Gastroesophageal sphincter (tissue), 3 donors: ENCODE data around the gene USP4.

Source experiments
- CTCF ChIP-seq, 4 experiments: fragments of 200-600 bp in 2 of 4; fragments of 450-650 bp in 2 of 4; sonication (generic) in 1 of 4; IDR thresholded peaks; one replicate each; pipeline ENCODE4 v1.5.1; 2017 to 2019; ENCODE audit warnings: antibody characterized with exemption in 4 of 4, mild to moderate bottlenecking in 2 of 4, moderate library complexity in 2 of 4
- POLR2A ChIP-seq, 2 donors: fragments of 450-650 bp; IDR thresholded peaks; one replicate each; pipeline ENCODE4 v1.6.1; 2017; ENCODE audit warnings: antibody characterized with exemption in 2 of 2, mild to moderate bottlenecking in 2 of 2, moderate library complexity in 1 of 2
- POLR2AphosphoS5 ChIP-seq: sonication (generic); formaldehyde crosslinking; IDR thresholded peaks from one replicate; pipeline ENCODE4 v1.6.1; 2017; ENCODE audit warnings: antibody characterized with exemption

DNA sequence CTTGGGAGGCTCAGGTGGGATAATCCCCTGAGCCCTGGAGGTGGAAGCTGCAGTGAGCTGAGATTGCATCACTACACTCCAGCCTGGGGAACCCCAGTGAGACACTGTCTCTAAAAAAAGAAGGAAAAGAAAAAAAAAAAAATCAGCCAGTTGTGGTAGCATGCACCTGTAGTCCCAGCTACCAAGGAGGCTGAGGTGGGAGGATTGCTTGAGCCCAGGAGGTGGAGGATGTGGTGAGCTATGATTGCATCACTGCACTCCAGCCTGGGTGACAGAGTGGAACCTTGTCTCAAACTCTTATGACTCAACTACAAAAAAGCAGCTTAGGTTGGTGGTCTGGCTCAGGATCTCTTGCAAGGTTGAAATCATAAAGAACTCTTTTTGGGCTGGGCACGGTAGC, 37.6 kb upstream of the USP4 start:
- TF ChIP-seq POLR2A (IDR thresholded peaks at IDR 0.05) = no peak
- TF ChIP-seq CTCF (IDR thresholded peaks at IDR 0.05) = no peak
- TF ChIP-seq POLR2AphosphoS5 = no peak
